ENCODE measurements around the gene GLRA3. TPM values are rescaled to one million over a fixed set of nuclear protein-coding genes. Genes with fewer than 3 reads are reported as not detected.

Gene GLRA3
- total and polyA plus RNA-seq, 2 of the 8 experiments (the other 6 are each of a cell fraction or from before 2014, with no cell fraction given), result 0.02 TPM; not detected in 1

- no peak for TF ChIP-seq HDAC6 (IDR thresholded peaks at IDR 0.05; ENCODE audit: low read depth, low read length)
- no peak for TF ChIP-seq ASH2L (IDR thresholded peaks at IDR 0.05; ENCODE audit: low read length)
- no peak for TF ChIP-seq SIN3A (conservative IDR thresholded peaks at IDR 0.05 in 1 of 2, IDR thresholded peaks at IDR 0.05 in 1 of 2; ENCODE audit: low read depth in 1 of 2, low read length in 2 of 2)
Measured at GRCh38 chr4:174592985-174593335, 236.1 kb downstream of the GLRA3 start (continued).

Measured in H1 (cell line).